Activated CD4-positive, alpha-beta T cell treated with anti-CD3 and anti-CD28 coated beads, Interleukin-2, Interleukin-6, amounts not matched to agents 100 ng/mL and 50 ng/mL, durations not matched to agents 16 hours and 8 hours (primary cell): ENCODE data around the gene KAZN.
"Not testable (repeated sequence)": the region's sequence is repeated elsewhere in the genome, so short reads cannot be mapped to it uniquely, and the experiment has no call there.

Source experiments
- DNase-seq: peaks from one replicate; pipeline ENCODE4 v3.0.0-alpha.2; 2020

Gene KAZN

DNA sequence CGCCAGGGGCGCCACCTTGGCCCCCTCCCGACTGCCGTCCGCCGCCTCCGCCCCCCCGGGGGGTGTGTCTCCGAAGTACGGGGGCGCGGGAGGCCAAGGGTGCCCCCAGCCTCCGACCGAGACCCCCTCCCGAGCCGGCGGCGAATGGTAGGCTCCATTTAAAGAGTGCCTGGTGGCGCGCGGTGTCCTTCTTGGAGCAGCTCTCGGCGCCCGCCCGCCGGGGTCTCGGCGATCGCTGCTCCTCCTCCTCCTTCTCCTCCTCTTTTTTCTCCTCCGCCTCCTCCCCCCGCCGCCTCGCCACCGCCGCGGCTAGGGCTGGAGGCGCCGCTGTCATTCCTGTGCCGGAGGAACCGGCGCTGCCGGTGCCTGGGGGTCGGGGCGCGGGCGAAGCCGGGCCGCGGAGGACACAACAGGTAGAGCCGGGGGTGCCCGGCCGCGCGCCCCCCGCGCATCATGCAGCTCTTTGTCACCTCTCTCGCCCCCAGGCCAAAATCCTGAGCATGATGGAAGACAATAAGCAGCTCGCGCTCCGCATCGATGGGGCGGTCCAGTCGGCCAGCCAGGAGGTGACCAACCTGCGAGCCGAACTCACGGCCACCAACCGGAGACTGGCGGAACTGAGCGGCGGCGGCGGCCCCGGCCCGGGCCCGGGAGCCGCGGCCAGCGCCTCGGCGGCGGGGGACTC lies at the start of gene KAZN:
KAZN (plus strand) TSS at position 188 of the 685 bp plus-strand sequence.
- no peak for DNase-seq

DNA sequence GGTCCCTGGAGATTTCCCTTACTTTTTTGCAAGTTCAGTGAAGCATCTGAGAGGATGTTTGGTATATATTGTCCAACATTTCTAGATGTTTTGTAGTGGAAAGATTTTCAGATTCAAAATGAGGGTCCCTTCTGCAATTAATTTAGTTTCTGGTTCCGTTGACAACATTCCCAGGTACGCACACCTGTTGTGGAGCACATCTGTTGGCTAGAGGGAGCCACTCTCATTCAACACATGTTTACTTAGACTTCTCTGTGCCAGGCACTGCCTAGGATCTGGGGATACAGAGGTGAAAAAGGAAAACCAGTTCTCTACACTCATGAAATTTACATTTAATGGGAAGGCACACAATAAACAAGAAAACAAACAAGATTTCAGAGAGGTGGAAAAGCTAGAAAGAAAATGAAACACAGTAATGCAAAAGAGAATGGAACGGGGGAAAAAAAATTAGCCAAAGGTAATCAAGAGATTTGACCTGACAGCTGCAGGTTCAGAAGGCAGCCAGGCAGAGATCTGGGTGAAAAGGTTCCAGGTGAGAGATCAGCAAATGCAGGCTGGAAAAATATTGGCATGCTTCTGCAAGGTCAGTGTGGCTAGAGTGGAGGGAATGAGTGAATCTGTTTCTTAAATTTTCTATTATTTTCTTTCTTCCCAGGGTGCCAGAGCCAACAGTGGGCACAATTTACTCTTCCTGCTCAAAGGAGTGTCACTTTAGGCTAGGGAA lies 48.4 kb upstream of the KAZN start:
- no peak for DNase-seq

- no peak for DNase-seq
Measured at GRCh38 chr1:14551386-14551785, 47.1 kb upstream of the KAZN start.

DNA sequence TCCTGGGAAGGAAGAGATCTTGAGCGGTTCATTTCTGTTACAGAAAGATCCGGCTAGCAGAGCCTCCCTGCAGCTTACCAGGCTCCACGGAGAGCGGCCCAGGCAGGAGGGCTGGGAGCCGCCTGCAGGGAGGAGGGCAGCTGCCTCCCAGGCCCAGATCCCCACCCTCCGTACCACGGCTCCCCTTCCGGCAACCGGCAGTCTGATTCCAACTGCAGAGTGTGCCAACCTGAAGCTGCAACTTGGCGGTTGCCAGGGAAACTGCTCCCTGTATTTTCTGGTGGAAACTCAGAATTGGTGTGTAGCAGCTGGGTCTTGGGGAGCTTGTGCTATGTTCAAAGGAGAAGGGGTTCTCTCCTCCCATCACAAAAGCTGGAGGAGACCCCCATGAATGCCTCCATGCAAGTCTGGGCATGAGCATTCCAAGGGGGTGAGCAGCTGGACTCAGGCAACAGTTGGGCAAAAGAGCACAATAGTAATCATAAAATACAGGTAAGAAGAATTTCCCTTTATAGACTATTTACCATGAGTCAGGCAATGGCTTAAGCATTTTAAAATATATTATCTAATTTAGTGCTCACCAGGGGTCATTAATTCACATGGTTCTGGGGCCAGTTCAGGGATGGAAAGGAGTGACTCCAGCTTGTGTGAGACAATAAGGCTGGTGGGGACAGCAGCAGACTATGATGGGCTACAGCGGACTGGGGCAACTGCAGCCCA lies 46.1 kb upstream of the KAZN start:
- no peak for DNase-seq

GRCh38 chr1:14553711-14554110 lies 44.8 kb upstream of the KAZN start:
- DNase-seq: no peak

GRCh38 chr1:14555091-14555490 lies 43.4 kb upstream of the KAZN start:
- no peak for DNase-seq

- no peak for DNase-seq
Measured at GRCh38 chr1:14561014-14561693, 37.3 kb upstream of the KAZN start.

DNA sequence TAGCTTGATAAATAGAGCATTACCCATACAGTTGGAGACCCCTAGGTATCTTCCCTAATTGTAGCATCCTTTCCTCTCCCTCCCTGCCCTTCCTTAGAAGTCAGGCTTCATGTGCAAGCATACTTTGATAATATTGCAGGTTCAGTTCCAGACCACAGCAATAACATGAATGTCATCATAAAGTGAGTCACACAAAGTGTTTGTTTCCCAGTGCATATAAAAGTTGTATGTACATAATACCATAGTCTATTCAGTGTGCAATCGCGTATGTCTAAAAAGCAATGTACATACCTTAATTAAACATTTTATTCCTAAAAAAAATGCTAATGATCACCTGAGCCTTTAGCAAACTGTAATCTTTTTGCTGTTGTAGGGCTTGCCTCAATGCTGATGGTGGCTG lies 33.4 kb upstream of the KAZN start:
- DNase-seq: no peak

- DNase-seq: no peak
Measured at GRCh38 chr1:14567056-14567455, 31.4 kb upstream of the KAZN start.

- DNase-seq: no peak
Measured at GRCh38 chr1:14567903-14568302, 30.6 kb upstream of the KAZN start.

DNA sequence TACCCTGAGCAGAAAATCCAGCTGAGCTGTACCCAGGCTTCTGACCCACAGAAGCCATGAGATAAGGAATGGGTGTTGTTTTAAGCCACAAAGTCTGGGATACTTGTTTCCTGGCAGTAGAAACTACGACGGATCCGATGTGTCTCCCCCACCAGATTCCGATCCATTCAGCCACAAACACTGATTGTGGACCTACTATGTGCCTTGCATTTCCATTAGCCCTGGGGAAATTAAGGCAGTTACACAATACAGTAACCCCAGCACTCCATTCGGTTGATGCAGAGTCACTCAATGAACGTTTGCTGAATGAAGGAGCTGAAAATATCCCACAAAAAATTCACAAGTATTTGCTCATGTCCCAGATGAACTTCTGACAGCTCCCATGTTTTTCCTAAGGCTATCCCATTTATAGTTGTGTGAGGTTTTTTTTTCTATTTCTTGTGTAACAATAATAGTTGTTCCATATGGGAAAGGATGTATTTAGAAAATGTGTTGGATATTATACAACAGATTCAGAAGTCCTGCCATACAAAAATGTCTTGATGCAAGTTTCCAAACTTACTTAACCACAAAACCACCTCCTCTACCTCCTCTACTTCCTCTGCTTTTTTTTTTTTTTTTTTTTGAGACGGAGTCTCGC lies 29.6 kb upstream of the KAZN start:
- DNase-seq: no peak

DNA sequence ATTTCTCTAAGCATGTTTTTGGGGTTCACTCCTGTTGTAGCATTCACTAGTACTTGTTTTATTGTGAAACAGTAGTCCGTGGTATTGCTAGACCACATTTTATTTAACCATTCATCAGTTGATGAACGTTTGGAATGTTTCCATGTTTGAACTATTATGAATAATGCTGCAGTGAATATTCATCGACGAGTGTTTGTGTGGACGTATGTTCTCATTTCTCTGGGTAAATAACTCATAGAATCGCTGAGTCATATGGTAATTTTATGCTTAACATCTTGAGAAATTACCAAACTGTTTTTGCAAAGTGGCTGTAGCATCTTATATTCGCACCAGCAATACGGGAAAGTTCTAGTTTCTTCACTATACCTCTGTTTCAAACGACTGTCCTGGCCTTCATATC lies 28.0 kb upstream of the KAZN start:
- DNase-seq: no peak

- DNase-seq: no peak
Measured at GRCh38 chr1:14571810-14572767, 26.4 kb upstream of the KAZN start.

DNA sequence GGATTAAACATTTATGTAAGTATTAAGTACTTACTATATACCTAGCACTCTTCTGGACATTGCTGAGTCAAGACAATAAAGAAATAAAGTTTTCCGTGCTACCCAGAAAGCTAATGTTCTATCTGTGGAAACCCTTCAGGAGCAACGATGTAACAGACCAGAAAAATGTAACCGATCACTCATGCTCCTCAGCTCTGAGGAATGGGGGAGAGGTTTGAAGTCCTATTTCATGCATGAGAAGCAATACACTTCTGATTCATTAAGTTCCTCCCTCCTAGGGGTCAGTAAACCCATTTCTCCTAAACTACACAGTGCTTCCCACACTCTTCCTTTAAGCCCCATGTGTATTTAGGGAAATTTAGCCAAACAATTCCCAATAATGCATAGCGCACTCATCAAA lies 25.6 kb upstream of the KAZN start:
- DNase-seq: no peak

DNA sequence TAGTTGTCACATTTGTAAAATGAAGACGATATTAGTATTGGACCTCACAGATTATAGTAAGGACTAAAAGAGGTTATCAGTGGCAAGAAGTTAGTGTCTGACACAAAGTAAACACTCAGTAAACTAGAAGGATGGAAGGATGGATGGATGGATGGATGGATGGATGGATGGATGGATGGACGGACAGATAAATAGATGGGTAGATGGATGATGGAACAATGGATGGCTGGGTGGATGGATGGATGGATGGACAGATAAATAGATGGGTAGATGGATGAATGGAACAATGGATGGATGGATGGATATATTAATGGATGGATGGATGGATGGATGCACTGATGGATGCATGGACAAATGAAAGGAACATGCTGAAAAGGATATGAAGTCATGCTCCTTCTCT lies 22.3 kb upstream of the KAZN start:
- DNase-seq: no peak

DNA sequence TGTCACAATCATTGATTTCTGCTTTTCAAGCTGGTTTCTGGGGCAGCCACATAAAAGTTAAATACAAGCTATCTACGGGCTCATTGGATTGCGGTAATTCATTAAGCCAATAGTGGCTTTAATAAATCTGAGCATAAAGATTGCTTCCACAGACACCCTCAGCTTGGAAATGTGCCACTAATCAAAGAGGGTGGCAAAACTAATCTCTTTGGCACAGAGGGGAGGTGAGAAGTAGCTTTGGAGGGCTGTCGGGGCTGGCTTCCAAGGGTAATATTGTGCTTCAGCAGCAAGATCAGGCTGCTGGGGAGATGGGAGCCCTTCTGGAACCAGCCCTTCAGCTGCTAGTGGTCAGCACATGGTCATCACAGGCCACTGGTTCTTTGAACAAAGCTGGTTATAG lies 21.2 kb upstream of the KAZN start:
- DNase-seq: no peak

DNA sequence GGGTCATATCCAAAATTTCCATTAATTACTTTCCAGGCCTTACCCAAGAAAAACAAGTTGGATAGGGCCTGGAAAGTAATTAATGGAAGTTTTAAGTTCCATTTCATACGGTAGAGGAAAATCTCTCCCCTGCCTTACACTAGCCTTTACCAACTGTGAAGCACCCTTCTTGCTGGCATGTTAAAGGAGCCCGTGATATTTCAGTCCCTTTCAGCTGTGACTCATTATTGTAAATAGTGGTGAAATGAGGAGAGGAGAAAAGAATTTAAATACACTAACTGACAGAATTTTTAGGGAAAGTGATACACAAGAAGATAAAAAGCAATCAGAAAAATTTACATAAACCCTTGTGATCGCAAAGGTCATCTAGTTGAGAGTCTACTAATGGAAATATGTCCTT lies 20.3 kb upstream of the KAZN start:
- no peak for DNase-seq

DNA sequence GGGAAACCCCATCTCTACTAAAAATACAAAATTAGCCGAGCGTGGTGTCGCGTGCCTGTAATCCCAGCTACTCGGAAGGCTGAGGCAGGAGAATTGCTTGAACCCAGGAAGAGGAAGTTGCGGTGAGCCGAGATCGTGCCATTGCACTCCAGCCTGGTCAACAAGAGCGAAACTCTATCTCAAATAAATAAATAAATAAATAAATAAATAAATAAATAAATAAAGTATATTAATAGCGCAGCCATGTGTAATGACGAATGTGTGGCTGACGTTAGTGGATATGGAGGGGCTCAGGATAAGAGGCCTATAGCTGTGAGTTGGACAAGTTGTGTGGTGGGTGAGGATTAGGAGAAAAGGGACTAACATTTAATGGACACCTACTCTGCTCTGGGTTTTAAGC lies 18.2 kb upstream of the KAZN start:
- DNase-seq: not testable (repeated sequence)

- DNase-seq: no peak
Measured at GRCh38 chr1:14580986-14581385, 17.5 kb upstream of the KAZN start.

- no peak for DNase-seq
Measured at GRCh38 chr1:14583788-14584187, 14.7 kb upstream of the KAZN start.

DNA sequence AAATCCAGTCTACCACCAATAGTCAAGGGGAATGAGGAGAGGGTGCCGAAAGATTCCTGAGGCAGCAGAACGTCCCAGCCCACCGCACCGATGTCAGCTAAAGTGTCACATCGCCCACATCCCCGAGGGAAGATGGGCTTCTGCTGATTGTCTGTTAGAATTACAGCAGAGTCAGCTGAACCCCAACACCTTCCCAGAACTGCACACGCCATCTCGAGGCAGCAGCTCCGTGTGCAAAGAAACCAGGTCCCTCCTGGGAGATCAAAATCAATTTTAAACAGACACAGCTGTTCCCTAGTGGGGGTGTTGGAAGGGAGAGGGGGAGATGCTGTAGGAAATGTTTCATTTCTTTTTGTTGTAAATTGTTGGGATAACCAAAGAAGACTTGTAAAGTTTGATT lies 12.8 kb upstream of the KAZN start:
- DNase-seq: no peak
